WTC11 (cell line): Measurements from ENCODE around the gene CELF2. TPM values are rescaled to one million over a fixed set of nuclear protein-coding genes. Genes with fewer than 3 reads are reported as not detected.

ENCODE experiments used
- ATAC-seq: fragments of 200-7000 bp; cut with Tn5 transposase; 2 replicates; pipeline ENCODE4 v1.10.0; 2021; ENCODE audit warnings: mild to moderate bottlenecking, moderate library complexity
- CTCF ChIA-PET: fragments of 300-600 bp; sonication (Branson Sonifier 250); formaldehyde crosslinking; loops from one replicate; lab custom pipeline; 2021; ENCODE audit warnings: antibody characterized with exemption; lab: Charles Lee
- POLR2A ChIA-PET: fragments of 350-600 bp; sonication (Branson Sonifier 250); formaldehyde crosslinking; loops from one replicate; lab custom pipeline; 2021; ENCODE audit warnings: antibody characterized with exemption; lab: Charles Lee
- DNase-seq: peaks from one replicate; pipeline ENCODE4 v3.0.0; 2021; ENCODE audit warnings: low spot score
- H3K27ac Mint-ChIP-seq: 2 replicates; pipeline ENCODE4 v1.8.0; 2021; ENCODE audit warnings: mixed read lengths
- H3K27me3 Mint-ChIP-seq: 2 replicates; pipeline ENCODE4 v1.8.0; 2021; ENCODE audit warnings: low read depth, mild to moderate bottlenecking, moderate library complexity, mixed read lengths
- H3K36me3 Mint-ChIP-seq: 2 replicates; pipeline ENCODE4 v1.8.0; 2021; ENCODE audit warnings: mixed read lengths
- H3K4me1 Mint-ChIP-seq: 2 replicates; pipeline ENCODE4 v1.8.0; 2022; ENCODE audit warnings: mixed read lengths
- H3K4me3 Mint-ChIP-seq: 2 replicates; pipeline ENCODE4 v1.8.0; 2021; ENCODE audit warnings: mild to moderate bottlenecking, moderate library complexity, mixed read lengths
- H3K9me3 Mint-ChIP-seq: 2 replicates; pipeline ENCODE4 v1.8.0; 2021; ENCODE audit warnings: mixed read lengths
- ATF1 ChIP-seq: sonication (generic); formaldehyde crosslinking; IDR thresholded peaks from 2 replicates; pipeline ENCODE4 v1.8.1; 2023; ENCODE audit warnings: mild to moderate bottlenecking, moderate library complexity, missing genetic modification reagents
- EMX1 ChIP-seq: fragments of 250-450 bp; sonication (Bioruptor Pico); IDR thresholded peaks from 2 replicates; pipeline ENCODE4 v1.8.0; 2021; ENCODE audit warnings: mild to moderate bottlenecking
- FOXJ3 ChIP-seq: sonication (generic); formaldehyde crosslinking; IDR thresholded peaks from 2 replicates; pipeline ENCODE4 v1.9.0; 2021; ENCODE audit warnings: missing genetic modification reagents, mild to moderate bottlenecking, borderline replicate concordance
- MYBL2 ChIP-seq: sonication (generic); formaldehyde crosslinking; IDR thresholded peaks from 2 replicates; pipeline ENCODE4 v1.8.1; 2023; ENCODE audit warnings: mild to moderate bottlenecking, moderate library complexity, missing genetic modification reagents
- NR1H2 ChIP-seq: sonication (generic); formaldehyde crosslinking; IDR thresholded peaks from 2 replicates; pipeline ENCODE4 v1.9.0; 2021; ENCODE audit warnings: mild to moderate bottlenecking, moderate library complexity, missing genetic modification reagents
- NR2C2 ChIP-seq: sonication (generic); formaldehyde crosslinking; IDR thresholded peaks from 2 replicates; pipeline ENCODE4 v1.8.0; 2022; ENCODE audit warnings: mild to moderate bottlenecking, missing genetic modification reagents
- STAT6 ChIP-seq: sonication (generic); formaldehyde crosslinking; conservative IDR thresholded peaks from 2 replicates; pipeline ENCODE4 v1.8.1; 2023; ENCODE audit warnings: mild to moderate bottlenecking, low read depth, missing genetic modification reagents, moderate library complexity
- ZNF121 ChIP-seq: sonication (generic); formaldehyde crosslinking; IDR thresholded peaks from 2 replicates; pipeline ENCODE4 v1.8.0; 2023; ENCODE audit warnings: missing genetic modification reagents
- ZNF317 ChIP-seq: sonication (generic); formaldehyde crosslinking; IDR thresholded peaks from 2 replicates; pipeline ENCODE4 v1.8.1; 2023; ENCODE audit warnings: low read depth, mild to moderate bottlenecking, moderate library complexity, missing genetic modification reagents, borderline replicate concordance
- ZNF396 ChIP-seq: fragments of 250-450 bp; sonication (Bioruptor Pico); IDR thresholded peaks from 2 replicates; pipeline ENCODE4 v1.8.0; 2021; ENCODE audit warnings: mild to moderate bottlenecking, moderate library complexity, borderline replicate concordance
- total RNA-seq: library from RNA; stranded (reverse); gene quantifications from 3 replicates; pipeline ENCODE4 v1.2.3, GENCODE V29; 2021
- TF ChIP-seq, protein P1 (sequence below): sonication (generic); formaldehyde crosslinking; IDR thresholded peaks from 2 replicates; pipeline ENCODE4 v1.8.0; 2023; ENCODE audit warnings: missing genetic modification reagents, mild to moderate bottlenecking, borderline replicate concordance
- TF ChIP-seq, protein P2 (sequence below): fragments of 250-450 bp; sonication (Bioruptor Pico); IDR thresholded peaks from 2 replicates; pipeline ENCODE4 v1.9.0; 2021; ENCODE audit warnings: mild to moderate bottlenecking
- TF ChIP-seq, protein P3 (sequence below): sonication (generic); formaldehyde crosslinking; IDR thresholded peaks from 2 replicates; pipeline ENCODE4 v1.8.1; 2023; ENCODE audit warnings: mild to moderate bottlenecking, missing genetic modification reagents
- TF ChIP-seq, protein P4 (sequence below): fragments of 250-450 bp; sonication (Bioruptor Pico); IDR thresholded peaks from 2 replicates; pipeline ENCODE4 v1.9.0; 2021; ENCODE audit warnings: moderate library complexity, mild to moderate bottlenecking, inconsistent platforms, borderline replicate concordance

Gene CELF2
- total RNA-seq, 1 experiment from 2014 or later, result 24.6 TPM

GRCh38 chr10:11294831-11295450, 277.3 kb downstream of the CELF2 start:
- Mint-ChIP-seq H3K4me3 (no peak overlapping the region), H3K9me3 (no peaks in the 10 kb centered on the region), H3K27ac (no peak overlapping the region), H3K4me1 (peaks cover 8% of the 10 kb centered on the region), H3K36me3 (0 out of 2 replicates have a peak, but pooled peaks cover 3% of the 10 kb centered on the region), H3K27me3 (no peaks in the 10 kb centered on the region)
- ChIA-PET CTCF (no interaction called here), POLR2A (no interaction called here)
- TF ChIP-seq EMX1 (CRISPR knock-in tag) (no peak), NR2C2 (CRISPR knock-in tag) (no peak), NR1H2 (CRISPR knock-in tag) (no peak), FOXJ3 (CRISPR knock-in tag) (no peak), ZNF396 (CRISPR knock-in tag) (no peak), ZNF121 (CRISPR knock-in tag) (no peak), MYBL2 (CRISPR knock-in tag) (no peak), STAT6 (CRISPR knock-in tag) (no peak), ATF1 (CRISPR knock-in tag) (no peak), ZNF317 (CRISPR knock-in tag) (no peak)
- TF ChIP-seq, protein P1, sequence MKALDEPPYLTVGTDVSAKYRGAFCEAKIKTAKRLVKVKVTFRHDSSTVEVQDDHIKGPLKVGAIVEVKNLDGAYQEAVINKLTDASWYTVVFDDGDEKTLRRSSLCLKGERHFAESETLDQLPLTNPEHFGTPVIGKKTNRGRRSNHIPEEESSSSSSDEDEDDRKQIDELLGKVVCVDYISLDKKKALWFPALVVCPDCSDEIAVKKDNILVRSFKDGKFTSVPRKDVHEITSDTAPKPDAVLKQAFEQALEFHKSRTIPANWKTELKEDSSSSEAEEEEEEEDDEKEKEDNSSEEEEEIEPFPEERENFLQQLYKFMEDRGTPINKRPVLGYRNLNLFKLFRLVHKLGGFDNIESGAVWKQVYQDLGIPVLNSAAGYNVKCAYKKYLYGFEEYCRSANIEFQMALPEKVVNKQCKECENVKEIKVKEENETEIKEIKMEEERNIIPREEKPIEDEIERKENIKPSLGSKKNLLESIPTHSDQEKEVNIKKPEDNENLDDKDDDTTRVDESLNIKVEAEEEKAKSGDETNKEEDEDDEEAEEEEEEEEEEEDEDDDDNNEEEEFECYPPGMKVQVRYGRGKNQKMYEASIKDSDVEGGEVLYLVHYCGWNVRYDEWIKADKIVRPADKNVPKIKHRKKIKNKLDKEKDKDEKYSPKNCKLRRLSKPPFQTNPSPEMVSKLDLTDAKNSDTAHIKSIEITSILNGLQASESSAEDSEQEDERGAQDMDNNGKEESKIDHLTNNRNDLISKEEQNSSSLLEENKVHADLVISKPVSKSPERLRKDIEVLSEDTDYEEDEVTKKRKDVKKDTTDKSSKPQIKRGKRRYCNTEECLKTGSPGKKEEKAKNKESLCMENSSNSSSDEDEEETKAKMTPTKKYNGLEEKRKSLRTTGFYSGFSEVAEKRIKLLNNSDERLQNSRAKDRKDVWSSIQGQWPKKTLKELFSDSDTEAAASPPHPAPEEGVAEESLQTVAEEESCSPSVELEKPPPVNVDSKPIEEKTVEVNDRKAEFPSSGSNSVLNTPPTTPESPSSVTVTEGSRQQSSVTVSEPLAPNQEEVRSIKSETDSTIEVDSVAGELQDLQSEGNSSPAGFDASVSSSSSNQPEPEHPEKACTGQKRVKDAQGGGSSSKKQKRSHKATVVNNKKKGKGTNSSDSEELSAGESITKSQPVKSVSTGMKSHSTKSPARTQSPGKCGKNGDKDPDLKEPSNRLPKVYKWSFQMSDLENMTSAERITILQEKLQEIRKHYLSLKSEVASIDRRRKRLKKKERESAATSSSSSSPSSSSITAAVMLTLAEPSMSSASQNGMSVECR (CRISPR knock-in tag), result no peak
- TF ChIP-seq, protein P2, sequence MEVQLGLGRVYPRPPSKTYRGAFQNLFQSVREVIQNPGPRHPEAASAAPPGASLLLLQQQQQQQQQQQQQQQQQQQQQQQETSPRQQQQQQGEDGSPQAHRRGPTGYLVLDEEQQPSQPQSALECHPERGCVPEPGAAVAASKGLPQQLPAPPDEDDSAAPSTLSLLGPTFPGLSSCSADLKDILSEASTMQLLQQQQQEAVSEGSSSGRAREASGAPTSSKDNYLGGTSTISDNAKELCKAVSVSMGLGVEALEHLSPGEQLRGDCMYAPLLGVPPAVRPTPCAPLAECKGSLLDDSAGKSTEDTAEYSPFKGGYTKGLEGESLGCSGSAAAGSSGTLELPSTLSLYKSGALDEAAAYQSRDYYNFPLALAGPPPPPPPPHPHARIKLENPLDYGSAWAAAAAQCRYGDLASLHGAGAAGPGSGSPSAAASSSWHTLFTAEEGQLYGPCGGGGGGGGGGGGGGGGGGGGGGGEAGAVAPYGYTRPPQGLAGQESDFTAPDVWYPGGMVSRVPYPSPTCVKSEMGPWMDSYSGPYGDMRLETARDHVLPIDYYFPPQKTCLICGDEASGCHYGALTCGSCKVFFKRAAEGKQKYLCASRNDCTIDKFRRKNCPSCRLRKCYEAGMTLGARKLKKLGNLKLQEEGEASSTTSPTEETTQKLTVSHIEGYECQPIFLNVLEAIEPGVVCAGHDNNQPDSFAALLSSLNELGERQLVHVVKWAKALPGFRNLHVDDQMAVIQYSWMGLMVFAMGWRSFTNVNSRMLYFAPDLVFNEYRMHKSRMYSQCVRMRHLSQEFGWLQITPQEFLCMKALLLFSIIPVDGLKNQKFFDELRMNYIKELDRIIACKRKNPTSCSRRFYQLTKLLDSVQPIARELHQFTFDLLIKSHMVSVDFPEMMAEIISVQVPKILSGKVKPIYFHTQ (CRISPR knock-in tag), result no peak
- TF ChIP-seq, protein P3, sequence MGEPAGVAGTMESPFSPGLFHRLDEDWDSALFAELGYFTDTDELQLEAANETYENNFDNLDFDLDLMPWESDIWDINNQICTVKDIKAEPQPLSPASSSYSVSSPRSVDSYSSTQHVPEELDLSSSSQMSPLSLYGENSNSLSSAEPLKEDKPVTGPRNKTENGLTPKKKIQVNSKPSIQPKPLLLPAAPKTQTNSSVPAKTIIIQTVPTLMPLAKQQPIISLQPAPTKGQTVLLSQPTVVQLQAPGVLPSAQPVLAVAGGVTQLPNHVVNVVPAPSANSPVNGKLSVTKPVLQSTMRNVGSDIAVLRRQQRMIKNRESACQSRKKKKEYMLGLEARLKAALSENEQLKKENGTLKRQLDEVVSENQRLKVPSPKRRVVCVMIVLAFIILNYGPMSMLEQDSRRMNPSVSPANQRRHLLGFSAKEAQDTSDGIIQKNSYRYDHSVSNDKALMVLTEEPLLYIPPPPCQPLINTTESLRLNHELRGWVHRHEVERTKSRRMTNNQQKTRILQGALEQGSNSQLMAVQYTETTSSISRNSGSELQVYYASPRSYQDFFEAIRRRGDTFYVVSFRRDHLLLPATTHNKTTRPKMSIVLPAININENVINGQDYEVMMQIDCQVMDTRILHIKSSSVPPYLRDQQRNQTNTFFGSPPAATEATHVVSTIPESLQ, result no peak
- TF ChIP-seq, protein P4, sequence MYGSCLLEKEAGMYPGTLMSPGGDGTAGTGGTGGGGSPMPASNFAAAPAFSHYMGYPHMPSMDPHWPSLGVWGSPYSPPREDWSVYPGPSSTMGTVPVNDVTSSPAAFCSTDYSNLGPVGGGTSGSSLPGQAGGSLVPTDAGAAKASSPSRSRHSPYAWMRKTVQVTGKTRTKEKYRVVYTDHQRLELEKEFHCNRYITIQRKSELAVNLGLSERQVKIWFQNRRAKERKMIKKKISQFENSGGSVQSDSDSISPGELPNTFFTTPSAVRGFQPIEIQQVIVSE (CRISPR knock-in tag), result no peak
- DNase-seq, result no peak
- no peak for ATAC-seq
